ENCODE results near the gene ARRB1. TPM values are rescaled to one million over a fixed set of nuclear protein-coding genes. Genes with fewer than 3 reads are reported as not detected.

ARRB1 gene
- polyA plus RNA-seq, 1 of the 3 experiments (the other 2 are of a cell fraction) = 7.0 TPM

DNA sequence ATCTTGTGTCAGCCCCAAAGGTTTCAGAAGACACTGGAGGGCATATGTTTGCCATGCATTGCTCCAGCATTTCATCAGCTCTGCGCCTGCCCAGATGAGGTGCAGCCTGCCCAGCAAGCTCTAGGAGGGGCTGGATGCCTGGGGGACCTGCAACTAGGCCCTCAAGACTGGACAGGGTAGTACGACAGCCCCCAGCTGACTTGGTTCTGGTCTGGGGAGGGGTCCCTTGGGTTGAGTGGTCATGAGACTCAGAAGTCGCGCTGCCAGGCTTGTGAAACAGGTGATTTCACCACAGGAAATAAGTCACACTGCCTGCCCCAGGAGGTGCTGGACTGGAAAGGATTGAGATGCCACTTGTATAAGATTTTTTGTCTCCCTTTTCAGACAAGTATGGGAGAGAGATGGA is 87.5 kb downstream of the ARRB1 start:
- CTCF ChIA-PET = interaction anchor here (1.1 to 2.0 kb wide), 9 partner anchors 15 to 241 kb away, joined by 3 to 13 read pairs (median 4); partner anchors contain the start of gene TPBGL
- Histone ChIP-seq H3K9ac (no peak overlapping the region), H3K27ac (ENCODE audit: low read depth in 2 of 2, low read length in 1 of 2) (no peak overlapping the region), H3K79me2 (ENCODE audit: insufficient read depth) (no peaks in the 10 kb centered on the region), H2AFZ (ENCODE audit: low read depth) (no peak overlapping the region), H3K4me1 (ENCODE audit: control insufficient read depth in 1 of 2, insufficient read depth in 2 of 2, low read depth in 1 of 2, low read length in 1 of 2) (peaks cover 0 to 12% of the 10 kb centered on the region in 2 experiments; a peak in 1 of 4 replicates), H4K20me1 (ENCODE audit: insufficient read depth) (no peaks in the 10 kb centered on the region), H3K9me3 (no peaks in the 10 kb centered on the region), H3K4me3 (ENCODE audit: low read depth in 2 of 2, low read length in 1 of 2) (no peak overlapping the region), H3F3A (replicated peaks; ENCODE audit: insufficient read depth) (no peaks in the 10 kb centered on the region), H3K27me3 (ENCODE audit: insufficient read depth) (no peaks in the 10 kb centered on the region), H3K4me2 (no peak overlapping the region), H3K9me2 (no peaks in the 10 kb centered on the region), H3K36me3 (replicated peaks in 1 of 2; ENCODE audit: control insufficient read depth in 1 of 2, insufficient read depth in 2 of 2, low read length in 1 of 2) (no peaks in the 10 kb centered on the region)
- 77% methylated on average over 4 of the region's 4 CpGs for WGBS (ENCODE audit: low lambda C conversion rate)
- POLR2A ChIA-PET = no interaction called here
- TF ChIP-seq, protein P1, sequence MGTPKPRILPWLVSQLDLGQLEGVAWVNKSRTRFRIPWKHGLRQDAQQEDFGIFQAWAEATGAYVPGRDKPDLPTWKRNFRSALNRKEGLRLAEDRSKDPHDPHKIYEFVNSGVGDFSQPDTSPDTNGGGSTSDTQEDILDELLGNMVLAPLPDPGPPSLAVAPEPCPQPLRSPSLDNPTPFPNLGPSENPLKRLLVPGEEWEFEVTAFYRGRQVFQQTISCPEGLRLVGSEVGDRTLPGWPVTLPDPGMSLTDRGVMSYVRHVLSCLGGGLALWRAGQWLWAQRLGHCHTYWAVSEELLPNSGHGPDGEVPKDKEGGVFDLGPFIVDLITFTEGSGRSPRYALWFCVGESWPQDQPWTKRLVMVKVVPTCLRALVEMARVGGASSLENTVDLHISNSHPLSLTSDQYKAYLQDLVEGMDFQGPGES (IDR thresholded peaks at IDR 0.05; ENCODE audit: low read depth, low read length) = no peak
- TF ChIP-seq JUND (IDR thresholded peaks at IDR 0.05) (no peak), SIN3A (IDR thresholded peaks at IDR 0.05; ENCODE audit: borderline replicate concordance, low read depth, low read length) (no peak), FOSL2 (IDR thresholded peaks at IDR 0.05; ENCODE audit: borderline replicate concordance, low read depth) (no peak), REST (IDR thresholded peaks at IDR 0.05; ENCODE audit: low read depth, low read length) (no peak), ZBTB33 (IDR thresholded peaks at IDR 0.05; ENCODE audit: borderline replicate concordance, low read depth) (no peak), YY1 (IDR thresholded peaks at IDR 0.05; ENCODE audit: low read depth) (no peak), NFIC (IDR thresholded peaks at IDR 0.05; ENCODE audit: borderline replicate concordance) (no peak), RXRA (IDR thresholded peaks at IDR 0.05; ENCODE audit: borderline replicate concordance, low read depth) (no peak), MEF2A (IDR thresholded peaks at IDR 0.05; ENCODE audit: borderline replicate concordance, low read depth) (no peak), EP300 (IDR thresholded peaks at IDR 0.05; ENCODE audit: borderline replicate concordance in 1 of 2, low read depth in 1 of 2, low read length in 1 of 2) (no peak), EZH2phosphoT487 (IDR thresholded peaks at IDR 0.05; ENCODE audit: borderline replicate concordance, low read depth) (no peak), POLR2AphosphoS5 (IDR thresholded peaks at IDR 0.05; ENCODE audit: low read depth, low read length) (no peak), CHD2 (IDR thresholded peaks at IDR 0.05; ENCODE audit: low read length, partially characterized antibody) (no peak), RFX5 (IDR thresholded peaks at IDR 0.05; ENCODE audit: low read length) (no peak), RCOR1 (IDR thresholded peaks at IDR 0.05; ENCODE audit: low read length) (no peak)
- TF ChIP-seq, protein P2, sequence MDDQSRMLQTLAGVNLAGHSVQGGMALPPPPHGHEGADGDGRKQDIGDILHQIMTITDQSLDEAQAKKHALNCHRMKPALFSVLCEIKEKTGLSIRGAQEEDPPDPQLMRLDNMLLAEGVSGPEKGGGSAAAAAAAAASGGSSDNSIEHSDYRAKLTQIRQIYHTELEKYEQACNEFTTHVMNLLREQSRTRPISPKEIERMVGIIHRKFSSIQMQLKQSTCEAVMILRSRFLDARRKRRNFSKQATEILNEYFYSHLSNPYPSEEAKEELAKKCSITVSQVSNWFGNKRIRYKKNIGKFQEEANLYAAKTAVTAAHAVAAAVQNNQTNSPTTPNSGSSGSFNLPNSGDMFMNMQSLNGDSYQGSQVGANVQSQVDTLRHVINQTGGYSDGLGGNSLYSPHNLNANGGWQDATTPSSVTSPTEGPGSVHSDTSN (IDR thresholded peaks at IDR 0.05) = no peak
- TF ChIP-seq, protein P3, sequence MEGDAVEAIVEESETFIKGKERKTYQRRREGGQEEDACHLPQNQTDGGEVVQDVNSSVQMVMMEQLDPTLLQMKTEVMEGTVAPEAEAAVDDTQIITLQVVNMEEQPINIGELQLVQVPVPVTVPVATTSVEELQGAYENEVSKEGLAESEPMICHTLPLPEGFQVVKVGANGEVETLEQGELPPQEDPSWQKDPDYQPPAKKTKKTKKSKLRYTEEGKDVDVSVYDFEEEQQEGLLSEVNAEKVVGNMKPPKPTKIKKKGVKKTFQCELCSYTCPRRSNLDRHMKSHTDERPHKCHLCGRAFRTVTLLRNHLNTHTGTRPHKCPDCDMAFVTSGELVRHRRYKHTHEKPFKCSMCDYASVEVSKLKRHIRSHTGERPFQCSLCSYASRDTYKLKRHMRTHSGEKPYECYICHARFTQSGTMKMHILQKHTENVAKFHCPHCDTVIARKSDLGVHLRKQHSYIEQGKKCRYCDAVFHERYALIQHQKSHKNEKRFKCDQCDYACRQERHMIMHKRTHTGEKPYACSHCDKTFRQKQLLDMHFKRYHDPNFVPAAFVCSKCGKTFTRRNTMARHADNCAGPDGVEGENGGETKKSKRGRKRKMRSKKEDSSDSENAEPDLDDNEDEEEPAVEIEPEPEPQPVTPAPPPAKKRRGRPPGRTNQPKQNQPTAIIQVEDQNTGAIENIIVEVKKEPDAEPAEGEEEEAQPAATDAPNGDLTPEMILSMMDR (IDR thresholded peaks at IDR 0.05) = no peak
- DNase-seq = no peak

All from SK-N-SH (cell line).